Omental fat pad (tissue), 4 donors: ENCODE data around the gene ATP8B1. TPM values are rescaled to one million over a fixed set of nuclear protein-coding genes. Genes with fewer than 3 reads are reported as not detected.

Experiments
- ATAC-seq: fragments of 150-250 bp; one replicate; pipeline ENCODE4 v1.9.1; 2016; ENCODE audit warnings: mild to moderate bottlenecking, moderate library complexity; ENCODE audit not compliant: low FRiP score
- DNase-seq: peaks from one replicate; pipeline ENCODE4 v3.0.0-alpha.2; 2019; ENCODE audit warnings: low spot score
- CTCF ChIP-seq, 3 donors: fragments of 450-650 bp; IDR thresholded peaks; one replicate each; pipeline ENCODE4 v1.5.1; 2016 to 2017; ENCODE audit warnings: antibody characterized with exemption in 3 of 3, mild to moderate bottlenecking in 3 of 3, moderate library complexity in 2 of 3
- total RNA-seq, 4 donors: library from RNA; depleted of rRNA; stranded (reverse); fragments of >200 nt; gene quantifications; one replicate each; pipeline ENCODE4 v1.1.0, GENCODE V29; 2016

Gene ATP8B1
- total RNA-seq, 4 donors from 2014 or later, result 6.3 to 21.8 (median 7.9) TPM

GRCh38 chr18:57709335-57709734, 93.8 kb downstream of the ATP8B1 start:
- DNase-seq, result no peak
- no peak for ATAC-seq
- no peak for TF ChIP-seq CTCF (IDR thresholded peaks at IDR 0.05)

- ATAC-seq, result no peak
- no peak for TF ChIP-seq CTCF (IDR thresholded peaks at IDR 0.05)
- no peak for DNase-seq
Measured at GRCh38 chr18:57708288-57708687, 94.8 kb downstream of the ATP8B1 start.

- no peak for DNase-seq
- TF ChIP-seq CTCF (IDR thresholded peaks at IDR 0.05), result no peak
- ATAC-seq, result no peak
Measured at GRCh38 chr18:57705832-57706595, 97.1 kb downstream of the ATP8B1 start.

GRCh38 chr18:57705011-57705410, 98.1 kb downstream of the ATP8B1 start:
- no peak for TF ChIP-seq CTCF (IDR thresholded peaks at IDR 0.05)
- DNase-seq, result no peak
- no peak for ATAC-seq

GRCh38 chr18:57698571-57699276, 104.4 kb downstream of the ATP8B1 start:
- TF ChIP-seq CTCF (IDR thresholded peaks at IDR 0.05), result no peak
- DNase-seq (no peak), ATAC-seq (peak; percentile 67)

GRCh38 chr18:57697426-57697825, 105.7 kb downstream of the ATP8B1 start:
- no peak for DNase-seq
- ATAC-seq, result no peak
- no peak for TF ChIP-seq CTCF (IDR thresholded peaks at IDR 0.05)

GRCh38 chr18:57696271-57696670, 106.8 kb downstream of the ATP8B1 start:
- DNase-seq, result no peak
- no peak for ATAC-seq
- TF ChIP-seq CTCF (IDR thresholded peaks at IDR 0.05), result no peak
